22Rv1 (cell line): ENCODE data around the gene FAM120B.

Source experiments
- H3K27ac ChIP-seq: fragments of 450-650 bp; 2 replicates; pipeline ENCODE4 v1.5.1; 2017
- CTCF ChIP-seq: fragments of 450-650 bp; IDR thresholded peaks from 2 replicates; pipeline ENCODE4 v1.5.1; 2017; ENCODE audit warnings: mild to moderate bottlenecking
- ZFX ChIP-seq: fragments of 450-650 bp; IDR thresholded peaks from 2 replicates; pipeline ENCODE4 v1.6.1; 2017; ENCODE audit warnings: antibody characterized with exemption, borderline replicate concordance

Gene FAM120B

GRCh38 chr6:170306324-170307079, at the start of gene FAM120B:
FAM120B (plus strand) TSS chr6:170306758; CDS start chr6:170317391, 10,633 bp downstream.
- H3K27ac ChIP-seq = peak within 1 kb of the TSS; percentile 51
- no peak for TF ChIP-seq CTCF
- TF ChIP-seq ZFX = no peak

GRCh38 chr6:170257376-170257775, 49.2 kb upstream of the FAM120B start:
- no peak for TF ChIP-seq ZFX
- no peak for TF ChIP-seq CTCF
- no peak overlapping the region for H3K27ac ChIP-seq

GRCh38 chr6:170258407-170258806, 48.2 kb upstream of the FAM120B start:
- TF ChIP-seq ZFX (no peak), CTCF (no peak)

GRCh38 chr6:170259278-170259677, 47.3 kb upstream of the FAM120B start:
- no peak for TF ChIP-seq ZFX
- TF ChIP-seq CTCF = no peak
- H3K27ac ChIP-seq = no peak overlapping the region

More at GRCh38 chr6:170258407-170258806, 48.2 kb upstream of the FAM120B start:
- no peak overlapping the region for H3K27ac ChIP-seq

GRCh38 chr6:170260686-170261085, 45.9 kb upstream of the FAM120B start:
- TF ChIP-seq ZFX (no peak), CTCF (peak; percentile 23; the same call in 1 of the 2 replicates)
- H3K27ac ChIP-seq = no peak overlapping the region

GRCh38 chr6:170261643-170262488, 44.7 kb upstream of the FAM120B start:
- no peak for TF ChIP-seq ZFX
- TF ChIP-seq CTCF = no peak
- H3K27ac ChIP-seq = no peak overlapping the region
